T-helper 2 cell treated with Interferon-gamma antibody and Interleukin-4, amounts not matched to agents 100 ng/mL and 5 ng/mL, for 36 hours (primary cell): ENCODE measurements around the gene MAPKAPK5. TPM values are rescaled to one million over a fixed set of nuclear protein-coding genes. Genes with fewer than 3 reads are reported as not detected.

Source experiments
- total RNA-seq: library from RNA; stranded (reverse); gene quantifications from 2 replicates; pipeline ENCODE4 v1.2.3, GENCODE V29; 2022

Gene MAPKAPK5
- total RNA-seq, 1 donor from 2014 or later, result 48.0 TPM

Other genes with a start within 250 kb of the MAPKAPK5 start
- 43.7 and 45.3 TPM in 2 replicates for gene ATXN2, start 242.9 kb upstream of the MAPKAPK5 start, total RNA-seq
- 20.0 and 21.0 TPM in 2 replicates for gene BRAP, start 156.3 kb upstream of the MAPKAPK5 start, total RNA-seq
- gene ACAD10, start 156.2 kb upstream of the MAPKAPK5 start, total RNA-seq, result 28.4 and 29.7 TPM in 2 replicates
- gene ALDH2, start 75.3 kb upstream of the MAPKAPK5 start, total RNA-seq, result 0.52 and 0.57 TPM in 2 replicates
- 11.5 and 12.5 TPM in 2 replicates for gene TMEM116, start 170.9 kb downstream of the MAPKAPK5 start, total RNA-seq
- 121 and 124 TPM in 2 replicates for gene ERP29, start 171.2 kb downstream of the MAPKAPK5 start, total RNA-seq